NCI-H2196 (cell line): ENCODE results near the gene RPL3.

Experiments used
- DNase-seq: peaks from one replicate; lab custom pipeline; 2025; ENCODE audit not compliant: unreplicated experiment; lab: John Stamatoyannopoulos, UW

RPL3 gene

DNA sequence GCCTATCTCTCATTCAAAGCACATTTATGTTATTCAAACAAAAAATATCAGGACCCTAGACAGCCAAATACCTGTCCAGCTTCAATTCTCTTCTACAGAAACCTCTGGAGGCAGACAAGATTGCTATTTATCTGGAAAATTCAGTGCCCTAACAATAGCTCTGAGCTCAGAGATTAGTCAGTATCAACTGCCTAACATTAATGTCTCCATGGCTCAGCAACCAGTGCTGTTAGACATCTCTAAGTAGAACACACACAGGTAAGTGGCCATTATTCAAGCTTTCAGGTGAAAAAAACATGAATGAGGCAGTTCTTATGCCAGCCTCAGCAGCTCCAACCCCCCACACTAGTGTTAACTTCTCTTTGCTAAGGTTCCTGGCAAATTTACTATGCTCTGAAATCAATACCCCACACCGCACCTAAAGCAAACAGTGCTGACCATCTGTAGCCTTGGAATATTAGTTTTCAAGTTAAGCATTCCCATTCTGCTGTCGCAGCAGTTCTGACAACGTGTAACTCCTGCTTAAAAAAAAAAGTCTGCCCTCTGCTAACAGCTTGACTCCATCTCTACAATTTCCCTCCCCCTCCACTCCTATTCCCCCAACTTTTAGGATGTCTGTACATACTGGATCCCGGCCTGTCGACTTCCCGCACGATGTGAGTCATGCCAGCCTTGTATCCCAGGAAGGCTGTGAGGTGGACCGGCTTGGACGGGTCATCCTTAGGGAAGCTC lies 1.5 kb downstream of the RPL3 start:
- DNase-seq, result peak; percentile 9

DNA sequence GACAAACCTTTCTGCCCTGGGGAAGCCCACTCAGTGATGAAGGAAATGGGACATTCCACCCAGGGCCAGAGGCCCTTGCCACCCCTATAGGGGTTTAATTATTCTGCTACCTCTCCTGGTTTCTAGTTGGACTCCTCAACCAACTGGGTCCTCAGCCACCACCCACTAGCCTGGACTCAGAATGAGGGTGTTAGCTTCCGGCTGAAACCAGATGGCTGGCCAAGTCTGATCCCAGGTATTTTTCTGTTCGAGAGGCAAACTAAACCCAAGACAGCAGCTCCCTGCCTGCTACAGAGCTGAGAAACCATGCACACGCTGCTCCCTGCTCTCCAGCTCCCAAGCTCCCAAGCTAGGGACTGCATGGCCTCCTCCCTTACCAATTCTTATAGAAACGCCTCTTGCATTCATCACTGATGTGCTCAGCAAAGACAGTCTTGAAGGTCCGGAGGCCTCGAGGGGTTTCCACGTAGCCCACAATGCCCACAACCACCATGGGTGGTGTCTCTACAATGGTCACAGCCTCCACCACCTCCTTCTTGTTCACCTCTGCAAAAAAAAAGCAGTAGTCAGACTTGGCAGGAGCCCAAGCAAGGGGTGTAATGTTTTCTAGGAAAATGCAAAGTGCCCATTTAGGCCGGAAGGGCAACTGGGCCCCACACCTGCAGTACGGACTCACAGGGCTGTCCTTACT lies 2.2 kb downstream of the RPL3 start:
- DNase-seq, result no peak

DNA sequence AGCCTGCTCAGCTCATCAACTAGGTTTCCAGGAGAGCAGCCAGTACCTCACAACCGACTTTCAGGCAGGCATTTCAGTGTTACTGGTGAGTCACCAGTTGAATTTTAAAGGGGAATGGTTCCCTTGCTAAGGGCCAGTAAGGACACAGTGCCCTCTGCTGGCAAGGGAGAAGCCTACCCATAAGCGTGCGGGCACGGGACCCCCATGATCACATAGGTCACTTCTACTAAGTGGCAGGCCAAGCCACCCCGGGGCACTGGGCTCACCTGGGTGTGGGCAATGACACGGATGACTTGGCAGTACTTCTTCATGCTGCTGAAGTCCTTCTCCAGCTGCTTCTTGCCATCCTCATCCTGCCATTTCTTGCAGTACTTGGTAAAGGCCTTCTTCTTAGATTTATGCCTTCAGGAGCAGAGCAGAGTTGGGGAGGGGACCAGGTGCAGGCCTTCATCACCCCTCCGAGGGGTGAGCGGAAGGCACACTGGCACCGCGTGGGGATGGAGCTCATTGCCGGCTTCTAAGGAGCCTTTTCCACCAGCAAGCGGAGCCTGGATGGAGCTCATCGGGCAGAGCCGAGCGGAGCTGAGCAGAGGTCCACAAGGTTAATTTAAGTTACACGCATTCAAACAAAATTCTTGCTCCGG lies 2.9 kb downstream of the RPL3 start:
- peak; percentile 63 for DNase-seq

DNA sequence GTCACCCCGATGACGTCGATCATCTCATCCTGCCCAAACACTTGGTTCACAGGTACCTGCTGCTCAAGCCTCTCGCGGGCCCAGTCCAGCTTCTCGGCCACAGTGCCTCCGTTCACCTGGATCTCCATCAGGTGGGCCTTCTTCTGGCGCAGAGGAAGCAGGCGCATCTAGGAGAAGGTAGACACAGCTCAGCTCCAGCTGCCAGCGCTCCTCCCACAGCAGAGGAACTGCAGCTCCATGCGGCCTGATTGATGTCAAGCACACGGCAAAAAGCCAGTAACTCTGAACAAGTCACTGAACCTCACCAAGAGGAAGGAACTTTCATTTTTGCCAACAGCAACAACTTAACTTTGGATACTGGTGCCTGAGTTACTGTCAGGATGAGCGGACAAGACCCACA lies 4.0 kb downstream of the RPL3 start:
- no peak for DNase-seq

DNA sequence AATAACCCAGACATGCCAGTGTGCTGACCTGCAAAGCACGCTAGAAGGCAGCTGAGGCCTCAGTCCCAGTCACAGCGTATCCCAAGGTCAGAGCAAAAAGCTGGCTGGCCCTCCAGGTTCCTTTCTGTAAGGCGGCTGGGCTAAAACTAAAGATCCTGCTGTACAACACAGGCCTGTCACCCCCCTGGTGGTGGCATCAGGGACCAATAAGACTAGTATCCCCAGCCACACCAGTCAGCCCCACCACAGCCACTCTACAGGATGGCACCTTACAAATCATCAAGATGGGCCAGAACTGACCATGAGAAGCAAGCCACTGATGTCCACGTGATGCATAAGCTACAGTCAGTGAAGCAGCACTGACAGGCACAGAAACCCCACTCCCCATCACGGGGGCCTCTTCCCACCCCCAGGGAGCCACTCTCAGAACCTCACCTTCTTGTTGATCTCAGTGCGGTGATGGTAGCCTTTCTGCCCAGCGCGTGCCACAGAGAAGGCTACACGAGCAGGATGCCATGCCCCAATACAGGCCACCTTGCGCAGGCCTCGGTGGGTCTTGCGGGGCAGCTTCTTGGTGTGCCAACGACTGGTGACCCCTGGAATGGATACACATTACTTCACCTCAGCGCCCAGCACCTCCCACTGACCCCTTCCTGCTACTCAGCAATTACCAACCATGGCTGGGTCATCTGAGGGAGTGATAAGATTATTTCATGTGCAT lies 5.0 kb downstream of the RPL3 start:
- DNase-seq, result no peak

DNA sequence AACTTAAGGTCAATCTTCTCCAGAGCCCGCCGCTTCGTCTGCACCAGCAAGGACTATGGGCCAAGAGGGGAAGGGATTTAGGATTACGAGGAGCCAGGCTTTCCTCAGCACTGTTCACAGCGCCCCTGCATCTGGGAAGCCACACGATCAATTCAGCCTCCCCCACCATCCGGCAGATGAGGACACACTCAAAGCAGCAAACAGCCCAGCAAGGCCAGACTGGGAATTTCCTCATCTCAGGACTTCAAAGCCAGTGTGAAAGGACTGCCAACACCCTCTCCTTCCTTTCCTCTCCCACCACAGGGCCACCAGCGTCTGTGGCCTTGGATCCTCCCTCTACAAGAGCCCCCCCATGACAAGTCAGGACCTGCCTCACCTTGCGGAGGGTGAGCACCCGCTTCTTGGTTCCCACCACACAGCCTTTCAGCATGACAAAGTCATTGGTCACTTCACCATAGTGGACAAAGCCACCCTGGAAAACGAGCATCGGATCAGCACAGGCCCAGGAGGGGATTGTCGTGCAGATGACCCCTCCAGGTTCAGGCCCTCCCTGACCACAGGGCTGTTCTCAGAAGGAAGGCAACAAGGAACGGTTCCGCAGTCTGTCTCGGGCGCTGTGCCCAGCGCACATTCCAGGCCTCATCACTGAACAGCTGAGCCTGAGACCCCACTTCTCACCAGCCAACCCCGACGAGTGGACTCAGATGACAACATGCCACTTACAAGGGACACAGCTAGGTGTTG lies 6.0 kb downstream of the RPL3 start:
- DNase-seq, result no peak

DNA sequence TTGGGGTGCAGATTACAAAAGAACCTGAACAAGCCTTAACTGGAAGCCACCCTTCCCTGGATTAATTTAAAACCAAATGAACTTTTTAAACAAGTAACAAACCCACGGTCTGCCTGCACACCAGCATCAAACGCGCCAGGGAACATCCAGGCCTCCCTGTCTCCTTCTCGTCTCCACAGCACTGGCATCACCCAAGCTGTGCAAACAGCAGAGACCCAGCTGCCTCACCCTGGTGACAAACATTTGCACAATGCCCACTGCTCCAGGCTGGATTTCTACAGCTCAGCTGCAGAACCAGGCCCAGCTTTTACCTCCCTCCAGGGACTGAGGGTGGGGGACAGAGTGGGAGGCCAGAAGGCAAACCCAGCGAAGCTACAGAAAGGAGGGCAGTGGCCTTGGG lies 7.0 kb downstream of the RPL3 start:
- DNase-seq, result no peak

DNA sequence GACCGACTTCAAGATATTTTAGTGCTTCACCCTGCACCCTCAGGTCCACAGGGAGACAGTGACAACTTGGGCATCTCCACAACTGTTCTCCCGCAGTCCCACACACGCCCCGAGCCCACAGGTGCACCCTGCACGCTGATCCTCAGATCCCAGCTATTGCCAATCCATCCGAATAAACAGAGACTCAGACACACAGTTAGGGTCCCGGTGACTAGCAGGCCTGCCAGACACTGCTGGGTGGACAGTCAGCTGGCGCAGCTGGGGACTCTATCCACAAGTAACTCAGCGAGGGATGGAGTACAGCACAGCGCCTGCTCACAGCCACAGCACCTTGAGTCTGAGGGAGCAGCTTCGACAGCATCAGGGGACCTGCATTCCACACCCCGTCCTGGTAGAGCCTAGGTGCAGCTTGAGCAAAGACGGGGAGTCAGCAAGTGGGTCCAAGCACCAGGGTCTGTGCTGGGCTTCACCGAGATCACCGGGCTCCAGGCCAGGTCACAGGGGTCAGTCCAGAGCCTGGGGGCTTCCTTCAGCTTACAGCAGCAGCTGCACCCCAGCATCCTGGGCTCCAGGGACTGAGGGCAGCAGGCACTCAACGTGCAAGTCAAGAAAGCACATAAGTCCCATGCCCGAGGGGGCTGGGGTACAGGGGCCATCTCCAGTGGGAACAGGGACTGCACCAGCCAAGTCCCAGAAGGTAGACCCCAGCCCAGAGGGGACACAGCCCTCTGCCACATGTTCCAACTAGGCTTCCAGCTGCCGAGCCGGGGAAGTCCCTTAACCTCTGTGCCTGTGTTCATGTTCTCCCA lies 7.6 kb downstream of the RPL3 start:
- DNase-seq, result no peak

DNA sequence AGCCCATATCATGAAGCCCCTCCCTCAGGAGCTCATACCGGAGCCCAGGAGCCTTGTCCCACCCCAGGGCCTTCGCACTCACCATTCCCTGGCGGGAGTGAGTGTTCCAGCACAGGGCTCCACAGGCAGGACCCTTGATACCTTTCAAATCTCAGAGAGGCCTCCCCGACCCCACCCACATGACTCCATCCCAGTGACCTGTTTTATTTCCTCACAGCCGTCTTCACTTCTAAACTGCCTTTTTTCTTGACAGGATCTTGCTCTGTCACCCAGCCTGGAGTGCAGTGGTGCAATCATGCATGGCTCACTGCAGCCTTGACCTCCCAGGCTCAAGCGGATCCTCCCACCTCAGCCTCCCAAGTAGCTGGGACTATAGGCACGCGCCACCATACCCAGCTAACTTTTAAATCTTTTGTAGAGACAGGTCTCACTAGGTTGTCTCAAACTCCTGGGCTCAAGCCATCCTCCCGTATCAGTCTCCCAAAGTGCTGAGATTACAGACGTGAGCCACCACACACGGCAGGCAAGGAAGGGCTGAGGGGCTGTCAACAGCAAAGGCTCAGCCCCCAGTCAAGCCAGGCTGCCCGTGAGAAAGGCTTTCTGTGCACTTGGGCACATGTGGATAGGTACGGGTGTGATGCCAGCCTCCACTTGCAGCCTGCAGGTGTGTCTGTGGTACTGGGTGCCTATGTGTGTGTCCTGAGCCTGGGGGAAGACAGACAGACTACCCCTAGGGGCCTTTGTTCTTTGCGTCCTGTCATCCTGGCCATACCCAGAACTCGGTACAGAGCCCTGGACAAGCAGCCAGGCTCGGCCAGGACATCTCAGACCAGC lies 9.3 kb downstream of the RPL3 start:
- DNase-seq, result no peak

DNA sequence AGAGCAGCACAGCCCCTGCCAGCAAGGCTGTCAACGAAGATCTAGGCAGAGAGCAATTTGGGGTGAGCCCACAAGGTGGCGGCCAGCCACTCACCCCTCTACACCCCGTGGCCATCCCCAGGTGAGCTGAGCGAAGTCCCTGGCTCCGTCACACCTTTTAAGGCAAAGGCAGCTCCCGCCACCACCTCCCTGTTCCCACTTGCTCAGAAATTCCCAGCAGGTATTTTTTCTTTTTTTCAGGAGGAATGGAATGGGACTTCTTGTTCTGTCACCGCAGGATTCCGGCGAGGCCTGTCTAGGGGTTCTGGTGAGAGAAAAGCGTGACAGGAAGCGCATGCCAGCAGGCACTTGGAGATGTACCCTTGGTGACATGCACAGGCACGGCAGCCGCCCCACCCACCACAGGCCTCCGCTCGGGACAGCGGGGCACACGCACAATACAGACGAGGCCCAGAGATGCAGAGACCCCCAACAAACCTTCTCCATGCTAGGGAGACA lies 10.0 kb downstream of the RPL3 start:
- no peak for DNase-seq

DNA sequence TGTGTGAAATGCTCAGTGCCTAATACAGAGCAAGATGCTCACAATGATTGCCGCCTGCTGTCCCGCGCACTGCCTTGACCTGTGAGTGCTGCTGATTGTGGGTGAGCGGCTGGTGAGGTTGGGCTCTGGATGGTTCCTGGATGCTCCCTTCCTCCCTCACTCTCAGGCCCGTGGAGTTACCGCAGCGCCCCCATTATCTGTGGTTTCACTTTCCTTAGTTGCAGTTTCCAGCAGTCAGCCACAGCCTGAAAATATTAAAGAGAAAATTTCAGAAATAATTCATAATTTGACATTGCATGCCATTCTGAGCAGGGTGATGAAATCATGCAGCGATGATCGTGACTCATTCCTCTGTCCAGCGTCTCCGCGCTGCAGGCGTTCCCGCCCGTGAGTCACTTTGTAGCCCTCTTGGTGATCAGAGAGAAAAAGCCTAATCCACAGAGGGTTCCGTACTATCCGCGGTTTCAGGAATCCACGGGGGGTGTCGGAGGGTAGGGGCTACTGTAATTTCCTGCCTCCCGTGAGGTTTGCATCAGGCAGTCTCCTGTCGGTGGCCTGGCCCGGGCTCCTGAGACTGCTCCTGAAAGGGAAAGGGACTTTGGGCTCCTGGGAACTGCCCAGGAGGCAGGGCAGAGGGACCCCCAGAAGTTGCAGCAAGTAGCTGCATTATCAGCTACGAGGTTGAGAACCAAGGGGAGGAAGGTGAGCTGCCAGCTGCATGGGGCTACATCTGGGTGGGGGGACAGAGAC lies 10.6 kb downstream of the RPL3 start:
- no peak for DNase-seq

DNA sequence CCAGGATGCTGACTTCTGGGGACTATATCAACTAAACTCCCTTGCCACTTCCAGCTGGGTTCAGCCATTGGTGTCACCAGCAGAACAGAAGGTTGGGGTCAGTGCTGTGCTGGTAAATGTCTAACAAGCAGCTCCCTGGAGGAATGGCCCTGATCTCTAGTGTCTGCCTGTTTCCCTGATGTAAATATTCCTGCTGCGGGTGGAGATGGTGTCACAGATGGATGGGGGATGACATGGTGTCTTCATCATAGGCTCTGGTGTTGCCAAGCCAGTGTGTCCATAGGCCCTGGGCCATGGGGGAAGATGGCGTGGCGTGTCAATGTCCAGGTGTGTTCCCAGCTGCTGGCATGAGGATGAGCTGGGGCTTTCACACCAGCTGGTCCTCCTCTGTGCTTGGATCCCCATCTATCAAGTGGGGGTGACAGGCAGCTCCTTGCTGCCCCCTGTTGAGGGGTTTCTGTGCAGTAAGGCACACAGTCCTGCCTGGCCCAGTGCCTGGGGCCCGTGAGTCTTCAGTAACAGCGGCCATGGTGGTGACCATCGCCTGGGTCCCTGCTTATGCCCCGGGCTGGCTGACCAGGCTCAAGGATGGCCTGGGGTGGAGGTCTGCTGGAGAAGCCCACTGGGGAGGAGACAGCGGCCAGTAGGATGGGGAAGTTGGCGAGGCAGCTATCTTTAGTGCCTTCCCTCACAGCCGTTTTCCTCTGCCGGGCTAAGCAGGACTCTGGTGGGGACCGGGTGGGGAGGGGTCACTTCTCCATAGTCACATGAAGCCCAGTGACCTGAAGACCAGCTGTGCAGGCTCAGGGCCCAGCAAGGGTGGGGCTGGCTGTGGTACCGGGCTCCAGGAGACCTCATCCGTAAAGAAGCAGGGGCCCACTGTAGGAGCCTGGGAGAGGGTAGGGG lies 12.7 kb downstream of the RPL3 start:
- DNase-seq, result no peak

DNA sequence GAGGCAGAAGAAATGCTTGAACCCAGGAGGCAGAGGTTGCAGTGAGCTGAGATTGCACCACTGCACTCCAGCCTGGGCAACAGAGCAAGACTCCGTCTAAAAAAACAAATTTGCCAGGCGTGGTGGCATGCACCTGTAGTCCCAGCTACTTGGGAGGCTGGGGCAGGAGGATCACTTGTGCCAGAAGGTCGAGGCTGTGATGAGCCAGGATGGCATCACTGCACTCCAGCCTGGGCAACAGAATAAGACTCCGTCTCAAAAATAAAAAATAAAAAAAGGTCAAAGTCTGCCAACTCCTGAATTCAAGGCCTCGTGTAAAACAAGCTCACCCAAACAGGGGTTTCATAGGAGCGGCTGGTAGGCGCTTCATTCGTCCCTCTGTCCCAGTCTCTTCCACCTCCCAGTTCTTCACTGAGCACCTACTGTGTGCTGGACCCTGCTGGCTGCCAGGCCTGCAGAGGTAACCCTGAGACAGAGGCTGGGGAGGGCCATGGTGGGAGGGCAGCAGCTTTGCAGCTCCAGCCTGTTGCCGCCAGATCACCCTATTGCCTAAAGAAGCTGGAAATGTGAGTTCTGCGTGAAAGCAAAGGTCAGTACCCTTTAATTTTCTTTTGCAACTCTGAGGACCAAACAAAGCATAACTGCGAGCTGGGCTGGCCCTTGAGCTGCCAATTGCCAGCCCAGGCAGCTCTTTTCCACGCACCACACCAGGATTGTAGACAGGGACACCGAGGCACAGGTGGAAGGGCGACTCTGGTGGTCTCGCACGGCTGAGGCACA lies 15.3 kb downstream of the RPL3 start:
- no peak for DNase-seq

DNA sequence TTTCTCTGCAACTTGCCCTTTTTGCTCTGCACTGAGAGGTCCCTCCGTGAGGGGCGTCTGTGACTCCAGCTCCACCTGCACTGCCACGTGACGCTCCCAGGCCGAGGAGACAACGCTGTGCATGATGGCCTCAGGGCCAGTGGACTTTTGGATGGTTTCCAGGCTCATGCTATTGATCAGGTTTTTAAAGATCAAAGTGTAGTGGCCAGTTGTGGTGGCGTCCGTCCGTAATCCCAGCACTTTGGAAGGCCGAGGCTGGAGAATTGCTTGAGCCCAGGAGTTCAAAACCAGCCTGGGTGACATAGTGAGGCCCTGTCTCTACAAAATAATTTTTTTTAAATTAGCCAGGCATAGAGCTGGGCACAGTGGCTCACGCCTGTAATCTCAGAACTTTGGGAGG lies 16.1 kb downstream of the RPL3 start:
- DNase-seq, result no peak

DNA sequence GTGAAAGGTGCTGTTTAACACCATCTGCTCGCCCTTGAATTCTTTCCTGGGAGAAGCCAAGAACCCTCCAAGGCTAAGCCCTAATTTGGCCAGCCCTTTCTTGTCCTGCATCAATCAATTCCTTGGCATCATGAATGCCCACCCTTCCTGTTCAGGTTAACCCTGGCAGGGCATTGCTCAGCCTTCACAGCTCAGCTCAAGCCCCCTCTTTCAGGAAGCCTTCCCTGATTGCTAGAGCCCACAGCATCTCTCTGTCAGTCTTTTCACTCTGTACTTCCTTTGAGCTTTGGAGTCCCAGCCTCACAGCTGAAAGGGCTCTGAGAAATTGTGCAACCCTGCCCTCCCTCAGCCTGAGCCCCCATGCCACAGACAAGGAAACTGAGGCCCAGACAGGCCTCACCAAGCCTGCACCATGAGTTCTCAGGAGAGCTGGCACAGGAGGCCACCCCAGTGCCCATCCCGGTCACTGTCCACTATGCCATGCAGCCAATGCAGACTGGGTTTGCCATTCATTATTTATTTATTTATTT lies 16.9 kb downstream of the RPL3 start:
- DNase-seq, result no peak

DNA sequence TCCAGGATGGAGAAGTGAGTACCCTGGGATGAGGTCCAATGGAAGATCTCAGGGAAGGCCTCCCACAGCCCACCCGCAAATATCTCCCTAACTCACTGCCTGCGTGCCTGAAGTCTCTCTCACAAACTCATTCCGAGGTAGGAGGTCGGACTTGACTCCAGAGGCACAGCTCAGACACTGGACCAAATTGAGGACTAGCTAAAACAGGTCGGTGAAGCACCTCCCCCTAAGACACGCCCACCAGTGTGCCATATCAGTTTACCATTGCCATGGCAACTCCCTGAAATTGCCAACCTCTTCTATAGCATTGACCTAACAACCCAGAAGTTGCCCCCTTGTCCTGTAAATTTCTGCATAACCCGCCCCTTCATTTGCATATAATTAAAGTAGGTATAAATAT lies 17.5 kb downstream of the RPL3 start:
- no peak for DNase-seq
